HUDEP-2 (cell line): ENCODE measurements around the gene ANO2.
"Not testable (repeated sequence)": the region's sequence is repeated elsewhere in the genome, so short reads cannot be mapped to it uniquely, and the experiment has no call there.

Experiments
- DNase-seq, 76 experiments: peaks; one replicate each; lab custom pipeline; 2025; ENCODE audit not compliant: unreplicated experiment in 76 of 76; lab: John Stamatoyannopoulos, UW

Gene ANO2

GRCh38 chr12:5898874-5899273 is 46.2 kb downstream of the ANO2 start:
- DNase-seq: no peak

GRCh38 chr12:5889381-5890047 is 55.5 kb downstream of the ANO2 start:
- peak in 39 of 76 experiments; percentile 1 to 46 (median 13) for DNase-seq

- DNase-seq: no peak
Measured at GRCh38 chr12:5888816-5889315, 56.2 kb downstream of the ANO2 start.

- not testable (repeated sequence) for DNase-seq
Measured at GRCh38 chr12:5887819-5888218, 57.2 kb downstream of the ANO2 start.

GRCh38 chr12:5884866-5885265 is 60.2 kb downstream of the ANO2 start:
- no peak for DNase-seq

GRCh38 chr12:5884285-5884684 is 60.8 kb downstream of the ANO2 start:
- no peak for DNase-seq

- DNase-seq: no peak
Measured at GRCh38 chr12:5882511-5883190, 62.4 kb downstream of the ANO2 start.

GRCh38 chr12:5881666-5882065 is 63.4 kb downstream of the ANO2 start:
- no peak for DNase-seq

- DNase-seq: no peak
Measured at GRCh38 chr12:5881101-5881606, 63.9 kb downstream of the ANO2 start.

- no peak for DNase-seq
Measured at GRCh38 chr12:5875851-5876250, 69.2 kb downstream of the ANO2 start.

- DNase-seq: no peak
Measured at GRCh38 chr12:5874514-5874913, 70.5 kb downstream of the ANO2 start.

- DNase-seq: no peak
Measured at GRCh38 chr12:5873281-5873919, 71.7 kb downstream of the ANO2 start.

- DNase-seq: no peak
Measured at GRCh38 chr12:5872745-5873144, 72.3 kb downstream of the ANO2 start.

GRCh38 chr12:5871741-5872140 is 73.3 kb downstream of the ANO2 start:
- DNase-seq: no peak

GRCh38 chr12:5870183-5870582 is 74.9 kb downstream of the ANO2 start:
- no peak for DNase-seq

- no peak for DNase-seq
Measured at GRCh38 chr12:5868625-5869295, 76.3 kb downstream of the ANO2 start.

GRCh38 chr12:5865397-5865796 is 79.7 kb downstream of the ANO2 start:
- no peak for DNase-seq

GRCh38 chr12:5864972-5865371 is 80.1 kb downstream of the ANO2 start:
- DNase-seq: no peak

GRCh38 chr12:5864301-5864700 is 80.8 kb downstream of the ANO2 start:
- DNase-seq: no peak

- DNase-seq: no peak
Measured at GRCh38 chr12:5861416-5861815, 83.6 kb downstream of the ANO2 start.

- DNase-seq: no peak
Measured at GRCh38 chr12:5856692-5857091, 88.4 kb downstream of the ANO2 start.
